IMR-90 (cell line): ENCODE results near the gene DTX3L. TPM values are rescaled to one million over a fixed set of nuclear protein-coding genes. Genes with fewer than 3 reads are reported as not detected.

Experiments
- ATAC-seq: fragments of 200-7000 bp; cut with Tn5 transposase; 2 replicates; pipeline ENCODE4 v1.9.1; 2020; ENCODE audit warnings: low read depth, mild to moderate bottlenecking, moderate library complexity
- BruUV-seq: library from RNA; stranded (reverse); fragments of 400-500 nt; replicated peaks from 2 replicates; lab custom pipeline; 2021; lab: Mats Ljungman, UMichigan
- CTCF ChIA-PET: fragments of 300-600 bp; formaldehyde crosslinking; extraction: SDS; loops from one replicate; lab custom pipeline; 2021; ENCODE audit warnings: antibody characterized with exemption; lab: Yijun Ruan, JAX
- POLR2A ChIA-PET: fragments of 300-600 bp; sonication (Branson Sonifier 250); formaldehyde crosslinking; loops from one replicate; lab custom pipeline; 2022; ENCODE audit warnings: antibody characterized with exemption; ENCODE audit not compliant: unreplicated experiment; lab: Charles Lee
- DNase-seq: peaks from one replicate; pipeline ENCODE4 v3.0.0; 2013
- H2AFZ ChIP-seq: replicated peaks from 2 replicates; pipeline ENCODE3; 2013; ENCODE audit warnings: low read length, mild to moderate bottlenecking; ENCODE audit not compliant: poor library complexity
- H2AK5ac ChIP-seq: 2 replicates; pipeline ENCODE4 v1.6.1; 2013; ENCODE audit warnings: low read depth, low read length, inconsistent platforms
- H2AK9ac ChIP-seq: replicated peaks from 2 replicates; pipeline ENCODE3; 2013; ENCODE audit warnings: mild to moderate bottlenecking, low read depth, low read length, moderate library complexity; ENCODE audit not compliant: poor library complexity
- H2BK120ac ChIP-seq: 2 replicates; pipeline ENCODE4 v1.6.1; 2013; ENCODE audit warnings: low read depth, low read length, inconsistent platforms
- H2BK15ac ChIP-seq: 3 replicates; pipeline ENCODE4 v1.6.1; 2013; ENCODE audit warnings: low read depth, low read length, inconsistent platforms
- H2BK20ac ChIP-seq: 2 replicates; pipeline ENCODE4 v1.6.1; 2013; ENCODE audit warnings: low read depth, mild to moderate bottlenecking, inconsistent platforms, low read length, moderate library complexity
- H2BK5ac ChIP-seq: 2 replicates; pipeline ENCODE4 v1.6.1; 2013; ENCODE audit warnings: mild to moderate bottlenecking, low read depth, low read length, inconsistent platforms; ENCODE audit not compliant: poor library complexity, severe bottlenecking
- H3K14ac ChIP-seq: replicated peaks from 2 replicates; pipeline ENCODE4 v1.6.1; 2013; ENCODE audit warnings: low read depth, low read length, inconsistent platforms
- H3K18ac ChIP-seq: 2 replicates; pipeline ENCODE4 v1.6.1; 2013; ENCODE audit warnings: low read depth, low read length, control low read depth
- H3K23ac ChIP-seq: 2 replicates; pipeline ENCODE4 v1.6.1; 2013; ENCODE audit warnings: low read depth, low read length, inconsistent platforms
- H3K27ac ChIP-seq: 2 replicates; pipeline ENCODE4 v1.5.1; 2013; ENCODE audit warnings: mild to moderate bottlenecking, control low read depth, low read length; ENCODE audit not compliant: insufficient read depth
- H3K27me3 ChIP-seq: 2 replicates; pipeline ENCODE4 v1.6.1; 2013; ENCODE audit warnings: low read length; ENCODE audit not compliant: control insufficient read depth, insufficient read depth
- H3K36me3 ChIP-seq: 2 replicates; pipeline ENCODE4 v1.6.1; 2013; ENCODE audit warnings: low read length, mixed read lengths; ENCODE audit not compliant: control insufficient read depth, insufficient read depth
- H3K4ac ChIP-seq: 2 replicates; pipeline ENCODE4 v1.6.1; 2013; ENCODE audit warnings: low read depth, low read length, inconsistent platforms
- H3K4me1 ChIP-seq: 2 replicates; pipeline ENCODE4 v1.6.1; 2013; ENCODE audit warnings: low read length, mixed read lengths; ENCODE audit not compliant: control insufficient read depth, insufficient read depth
- H3K4me2 ChIP-seq: 2 replicates; pipeline ENCODE4 v1.6.1; 2013; ENCODE audit warnings: low read depth, mild to moderate bottlenecking, control low read depth, low read length, moderate library complexity
- H3K4me3 ChIP-seq: 2 replicates; pipeline ENCODE4 v1.5.1; 2013; ENCODE audit warnings: low read depth, mild to moderate bottlenecking, control low read depth, low read length, moderate library complexity; ENCODE audit not compliant: insufficient read depth
- H3K56ac ChIP-seq: 2 replicates; pipeline ENCODE4 v1.6.1; 2013; ENCODE audit warnings: low read length, inconsistent platforms; ENCODE audit not compliant: insufficient read depth; ENCODE audit errors: extremely low read depth
- H3K79me1 ChIP-seq, 2 experiments: 2 replicates each; pipeline ENCODE4 v1.6.1; 2013; ENCODE audit warnings: low read length in 2 of 2, inconsistent platforms in 1 of 2, low read depth in 1 of 2
- H3K9ac ChIP-seq: 2 replicates; pipeline ENCODE4 v1.6.1; 2013; ENCODE audit warnings: low read depth, low read length, control low read depth
- H3K9me1 ChIP-seq: 2 replicates; pipeline ENCODE4 v1.6.1; 2013; ENCODE audit warnings: low read length, inconsistent platforms; ENCODE audit not compliant: insufficient read depth
- H3K9me3 ChIP-seq: 2 replicates; pipeline ENCODE4 v1.6.1; 2013; ENCODE audit warnings: low read length; ENCODE audit not compliant: control insufficient read depth, insufficient read depth
- H4K20me1 ChIP-seq: 2 replicates; pipeline ENCODE4 v1.6.1; 2013; ENCODE audit warnings: low read length, inconsistent platforms; ENCODE audit not compliant: insufficient read depth
- H4K5ac ChIP-seq: 2 replicates; pipeline ENCODE4 v1.6.1; 2013; ENCODE audit warnings: mild to moderate bottlenecking, low read depth, low read length, control low read depth
- H4K8ac ChIP-seq, 2 experiments: 2 replicates each; pipeline ENCODE4 v1.6.1; 2013; ENCODE audit warnings: low read depth in 2 of 2, low read length in 2 of 2, control low read depth in 1 of 2, inconsistent platforms in 1 of 2
- H4K91ac ChIP-seq: 2 replicates; pipeline ENCODE4 v1.6.1; 2013; ENCODE audit warnings: low read depth, low read length, inconsistent platforms; ENCODE audit not compliant: insufficient read depth
- BHLHE40 ChIP-seq: fragments of 150-350 bp; IDR thresholded peaks from 2 replicates; pipeline ENCODE4 v1.6.1; 2016; ENCODE audit warnings: mild to moderate bottlenecking, low read depth, low read length
- CEBPB ChIP-seq: IDR thresholded peaks from 2 replicates; pipeline ENCODE4 v1.6.1; 2012; ENCODE audit warnings: low read depth, low read length, improper control_type of control experiment
- CHD1 ChIP-seq: IDR thresholded peaks from 2 replicates; pipeline ENCODE4 v1.6.1; 2012; ENCODE audit warnings: low read depth, low read length, improper control_type of control experiment
- FOS ChIP-seq: fragments of 150-350 bp; IDR thresholded peaks from 2 replicates; pipeline ENCODE4 v1.6.1; 2016; ENCODE audit warnings: low read depth, low read length
- MAFK ChIP-seq: IDR thresholded peaks from 2 replicates; pipeline ENCODE4 v1.6.1; 2012; ENCODE audit warnings: low read depth, low read length, improper control_type of control experiment
- MAZ ChIP-seq: IDR thresholded peaks from 2 replicates; pipeline ENCODE4 v1.6.1; 2012; ENCODE audit warnings: low read depth, mild to moderate bottlenecking, low read length, improper control_type of control experiment, moderate library complexity, borderline replicate concordance
- MXI1 ChIP-seq: IDR thresholded peaks from 2 replicates; pipeline ENCODE4 v1.6.1; 2012; ENCODE audit warnings: low read depth, mild to moderate bottlenecking, low read length, moderate library complexity, borderline replicate concordance
- NFE2L2 ChIP-seq: fragments of 150-350 bp; IDR thresholded peaks from 2 replicates; pipeline ENCODE4 v1.6.1; 2016; ENCODE audit warnings: low read depth, mild to moderate bottlenecking, low read length
- POLR2A ChIP-seq: IDR thresholded peaks from 2 replicates; pipeline ENCODE4 v1.6.1; 2012; ENCODE audit warnings: mild to moderate bottlenecking, low read depth, low read length
- RAD21 ChIP-seq: IDR thresholded peaks from 2 replicates; pipeline ENCODE4 v1.6.1; 2012; ENCODE audit warnings: low read length, improper control_type of control experiment
- RCOR1 ChIP-seq: IDR thresholded peaks from 2 replicates; pipeline ENCODE4 v1.6.1; 2012; ENCODE audit warnings: mild to moderate bottlenecking, low read length, improper control_type of control experiment; ENCODE audit not compliant: insufficient replicate concordance
- RFX5 ChIP-seq: IDR thresholded peaks from 2 replicates; pipeline ENCODE4 v1.8.0; 2012; ENCODE audit warnings: low read depth, mild to moderate bottlenecking, low read length, moderate library complexity
- SMC3 ChIP-seq: fragments of 150-350 bp; IDR thresholded peaks from 2 replicates; pipeline ENCODE4 v1.6.1; 2016; ENCODE audit warnings: low read depth, mild to moderate bottlenecking, antibody characterized with exemption, low read length, moderate library complexity
- WGBS, 2 experiments: methylation state at CpG; one replicate each; pipeline versions ENCODE4 v1.1.5 to v1.1.7; 2013; ENCODE audit warnings: missing lambda C conversion rate in 2 of 2; ENCODE audit not compliant: insufficient read length in 1 of 2; ENCODE audit errors: extremely low coverage in 2 of 2; 5-methylcytosine and 5-hydroxymethylcytosine counted together
- dilution Hi-C: fragments of 300-500 bp; cut with HindIII; formaldehyde crosslinking; loops from one replicate; pipeline ENCODE4 v1.14.3; 2018; ENCODE audit warnings: low sequenced_read_pairs; ENCODE audit not compliant: unreplicated experiment
- in situ Hi-C: fragments of 300-500 bp; cut with MboI; formaldehyde crosslinking; loops from 3 replicates; pipeline ENCODE4 v1.14.3; 2019; ENCODE audit warnings: low sequenced_read_pairs, inconsistent platforms, mixed read lengths
- intact Hi-C: fragments of 100-400 bp; cut with micrococcal nuclease; formaldehyde crosslinking; loops from 2 replicates; pipeline ENCODE4 v1.10.0; 2022
- polyA plus RNA-seq, 3 experiments: library from polyadenylated mRNA; depleted of rRNA; stranded (reverse); fragments of >200 nt; gene quantifications; 2 replicates each; pipeline ENCODE4 v1.2.3, GENCODE V29; 2012; ENCODE audit warnings: low replicate concordance in 1 of 3
- total RNA-seq: library from RNA; depleted of rRNA; stranded (reverse); fragments of >200 nt; gene quantifications from 2 replicates; pipeline ENCODE4 v1.2.3, GENCODE V29; 2012
- TF ChIP-seq, protein P1 (sequence below): conservative IDR thresholded peaks from 2 replicates; pipeline ENCODE4 v1.5.1; 2012; ENCODE audit warnings: mild to moderate bottlenecking, low read depth, low read length, improper control_type of control experiment
- TF ChIP-seq, protein P2 (sequence below): fragments of 150-350 bp; IDR thresholded peaks from 2 replicates; pipeline ENCODE4 v1.6.1; 2016; ENCODE audit warnings: low read depth, mild to moderate bottlenecking, low read length, moderate library complexity, borderline replicate concordance
- TF ChIP-seq, protein P3 (sequence below): fragments of 150-350 bp; IDR thresholded peaks from 2 replicates; pipeline ENCODE4 v1.6.1; 2017; ENCODE audit warnings: mild to moderate bottlenecking, antibody characterized with exemption, low read length, low read depth

Gene DTX3L
- total and polyA plus RNA-seq, 2 of the 4 experiments (the other 2 are of a cell fraction), result 4.1 to 7.9 TPM

DNA sequence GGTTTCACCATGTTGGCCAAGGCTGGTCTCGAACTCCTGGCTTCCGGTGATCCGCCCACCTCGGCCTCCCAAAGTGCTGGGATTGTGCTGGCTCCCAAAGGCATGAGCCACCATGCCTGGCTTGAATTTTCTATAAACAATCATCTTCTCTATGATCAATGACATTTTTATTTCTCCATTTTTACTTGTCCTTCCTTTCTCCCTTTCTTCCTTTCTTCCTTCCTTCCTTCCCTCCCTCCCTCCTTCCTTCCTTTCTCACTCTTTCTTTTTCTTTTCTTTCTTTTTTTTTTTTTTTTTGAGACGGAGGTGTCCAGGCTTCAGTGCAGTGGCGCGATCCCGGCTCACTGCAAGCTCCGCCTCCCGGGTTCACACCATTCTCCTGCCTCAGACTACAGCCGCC, 40.8 kb upstream of the DTX3L start:
- no peak overlapping the region for H2BK120ac ChIP-seq
- no peak overlapping the region for H2BK20ac ChIP-seq
- no peaks in the 10 kb centered on the region for H3K79me1 ChIP-seq
- TF ChIP-seq RAD21 (no peak), NFE2L2 (no peak), CEBPB (no peak), MAFK (no peak), MXI1 (no peak), BHLHE40 (no peak), MAZ (no peak), SMC3 (no peak), POLR2A (no peak), CHD1 (no peak), RCOR1 (no peak), RFX5 (no peak), FOS (no peak)
- TF ChIP-seq, protein P1, sequence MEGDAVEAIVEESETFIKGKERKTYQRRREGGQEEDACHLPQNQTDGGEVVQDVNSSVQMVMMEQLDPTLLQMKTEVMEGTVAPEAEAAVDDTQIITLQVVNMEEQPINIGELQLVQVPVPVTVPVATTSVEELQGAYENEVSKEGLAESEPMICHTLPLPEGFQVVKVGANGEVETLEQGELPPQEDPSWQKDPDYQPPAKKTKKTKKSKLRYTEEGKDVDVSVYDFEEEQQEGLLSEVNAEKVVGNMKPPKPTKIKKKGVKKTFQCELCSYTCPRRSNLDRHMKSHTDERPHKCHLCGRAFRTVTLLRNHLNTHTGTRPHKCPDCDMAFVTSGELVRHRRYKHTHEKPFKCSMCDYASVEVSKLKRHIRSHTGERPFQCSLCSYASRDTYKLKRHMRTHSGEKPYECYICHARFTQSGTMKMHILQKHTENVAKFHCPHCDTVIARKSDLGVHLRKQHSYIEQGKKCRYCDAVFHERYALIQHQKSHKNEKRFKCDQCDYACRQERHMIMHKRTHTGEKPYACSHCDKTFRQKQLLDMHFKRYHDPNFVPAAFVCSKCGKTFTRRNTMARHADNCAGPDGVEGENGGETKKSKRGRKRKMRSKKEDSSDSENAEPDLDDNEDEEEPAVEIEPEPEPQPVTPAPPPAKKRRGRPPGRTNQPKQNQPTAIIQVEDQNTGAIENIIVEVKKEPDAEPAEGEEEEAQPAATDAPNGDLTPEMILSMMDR, result no peak
- TF ChIP-seq, protein P2, sequence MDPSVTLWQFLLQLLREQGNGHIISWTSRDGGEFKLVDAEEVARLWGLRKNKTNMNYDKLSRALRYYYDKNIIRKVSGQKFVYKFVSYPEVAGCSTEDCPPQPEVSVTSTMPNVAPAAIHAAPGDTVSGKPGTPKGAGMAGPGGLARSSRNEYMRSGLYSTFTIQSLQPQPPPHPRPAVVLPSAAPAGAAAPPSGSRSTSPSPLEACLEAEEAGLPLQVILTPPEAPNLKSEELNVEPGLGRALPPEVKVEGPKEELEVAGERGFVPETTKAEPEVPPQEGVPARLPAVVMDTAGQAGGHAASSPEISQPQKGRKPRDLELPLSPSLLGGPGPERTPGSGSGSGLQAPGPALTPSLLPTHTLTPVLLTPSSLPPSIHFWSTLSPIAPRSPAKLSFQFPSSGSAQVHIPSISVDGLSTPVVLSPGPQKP, result no peak
- TF ChIP-seq, protein P3, sequence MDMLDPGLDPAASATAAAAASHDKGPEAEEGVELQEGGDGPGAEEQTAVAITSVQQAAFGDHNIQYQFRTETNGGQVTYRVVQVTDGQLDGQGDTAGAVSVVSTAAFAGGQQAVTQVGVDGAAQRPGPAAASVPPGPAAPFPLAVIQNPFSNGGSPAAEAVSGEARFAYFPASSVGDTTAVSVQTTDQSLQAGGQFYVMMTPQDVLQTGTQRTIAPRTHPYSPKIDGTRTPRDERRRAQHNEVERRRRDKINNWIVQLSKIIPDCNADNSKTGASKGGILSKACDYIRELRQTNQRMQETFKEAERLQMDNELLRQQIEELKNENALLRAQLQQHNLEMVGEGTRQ, result no peak
- no peak overlapping the region for H4K8ac ChIP-seq
- ATAC-seq (no peak), DNase-seq (no peak)
- intact Hi-C loops, result no loop called here
- H2BK15ac ChIP-seq, result no peak overlapping the region
- CTCF ChIA-PET, result no interaction called here
- no peak overlapping the region for H4K5ac ChIP-seq
- peaks cover 7% of the 10 kb centered on the region; the same call in 1 of the 2 replicates for H3K9me1 ChIP-seq
- H4K91ac ChIP-seq, result no peak overlapping the region
- no peak overlapping the region for H3K56ac ChIP-seq
- H3K9ac ChIP-seq, result no peak overlapping the region
- peaks cover 3% of the 10 kb centered on the region; the same call in 1 of the 2 replicates for H3K36me3 ChIP-seq
- H3K23ac ChIP-seq, result no peak overlapping the region
- no peaks in the 10 kb centered on the region for H3K4me1 ChIP-seq
- in situ Hi-C loops, result no loop called here
- dilution Hi-C loops, result no loop called here
- H2AFZ ChIP-seq, result no peak overlapping the region
- BruUV-seq, result no TSS peak
- no peak overlapping the region for H2BK5ac ChIP-seq
- no peak overlapping the region for H3K4me3 ChIP-seq
- H3K18ac ChIP-seq, result no peak overlapping the region
- H3K9me3 ChIP-seq, result no peaks in the 10 kb centered on the region
- no peak overlapping the region for H2AK9ac ChIP-seq
- 94% methylated on average over 4 of the region's 11 CpGs; no CpG with 5 or more reads in 1 of the 2 experiments for WGBS, 2 experiments
- no peak overlapping the region for H3K4me2 ChIP-seq
- H3K4ac ChIP-seq, result no peak overlapping the region
- H3K27me3 ChIP-seq, result no peaks in the 10 kb centered on the region
- no peak overlapping the region for H3K14ac ChIP-seq
- H4K20me1 ChIP-seq, result no peaks in the 10 kb centered on the region
- H2AK5ac ChIP-seq, result no peak overlapping the region
- POLR2A ChIA-PET, result no interaction called here
- H3K27ac ChIP-seq, result no peak overlapping the region
